ENCODE results near the gene HNRNPA1L2.
A peak's percentile ranks its signal among the peaks of the same experiment; 100 is the strongest.
"Not testable (repeated sequence)": the region's sequence is repeated elsewhere in the genome, so short reads cannot be mapped to it uniquely, and the experiment has no call there.

The HNRNPA1L2 gene

DNA sequence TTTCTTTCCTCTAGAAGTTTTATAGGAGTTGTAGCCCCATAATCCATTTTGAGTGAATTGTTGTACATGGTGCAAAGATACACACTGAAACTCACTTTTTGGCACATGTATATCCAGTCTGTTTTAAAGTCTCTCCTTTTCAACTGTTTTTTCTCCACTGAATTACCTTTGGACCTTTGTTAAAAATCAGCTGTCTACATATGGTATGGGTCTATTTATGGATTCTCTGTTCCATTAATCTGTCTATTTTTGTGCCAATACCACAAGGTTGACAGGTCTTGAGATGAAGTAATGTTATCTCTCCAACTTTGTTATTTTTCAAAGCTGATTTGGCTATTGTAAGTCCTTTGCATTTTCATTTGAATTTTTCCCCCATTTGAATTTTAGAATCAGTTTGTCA is 4.7 kb downstream of the HNRNPA1L2 start:
- DNase-seq (ENCODE audit: low spot score): no peak

DNA sequence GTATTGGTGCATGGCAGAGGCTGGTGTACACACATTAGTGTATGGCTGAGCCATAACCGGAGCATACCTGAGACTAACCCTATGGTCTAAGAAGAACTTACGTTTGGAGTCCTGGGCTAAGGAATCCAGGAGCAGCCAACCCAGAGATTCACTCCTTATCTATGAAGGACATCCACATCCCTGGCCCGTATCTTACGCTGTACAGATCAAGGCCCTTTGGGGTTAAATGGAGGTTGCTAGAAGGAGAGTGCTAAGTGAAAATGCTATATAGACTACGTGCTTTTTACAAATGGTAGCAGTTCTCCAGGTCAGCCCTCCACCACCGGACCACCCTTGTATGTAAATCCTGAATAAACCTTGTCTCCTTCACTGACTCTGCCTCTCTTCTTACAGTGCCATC is 8.5 kb downstream of the HNRNPA1L2 start:
- DNase-seq (ENCODE audit: low spot score): no peak

DNA sequence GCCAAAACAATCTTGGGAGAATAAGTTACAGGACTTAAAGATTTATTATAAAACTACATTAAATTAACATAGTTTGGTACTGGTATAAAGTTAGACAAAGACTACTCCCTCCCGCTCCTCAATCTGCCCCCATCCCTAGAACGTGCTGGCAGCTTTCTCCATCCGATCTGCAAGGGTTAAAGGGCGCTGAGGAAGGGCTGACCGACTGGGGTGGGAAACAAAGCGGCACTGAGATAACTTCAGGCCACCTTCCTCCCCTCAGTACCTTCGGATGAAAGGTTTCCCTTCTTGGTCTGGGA is 9.6 kb downstream of the HNRNPA1L2 start:
- DNase-seq (ENCODE audit: low spot score): no peak

DNA sequence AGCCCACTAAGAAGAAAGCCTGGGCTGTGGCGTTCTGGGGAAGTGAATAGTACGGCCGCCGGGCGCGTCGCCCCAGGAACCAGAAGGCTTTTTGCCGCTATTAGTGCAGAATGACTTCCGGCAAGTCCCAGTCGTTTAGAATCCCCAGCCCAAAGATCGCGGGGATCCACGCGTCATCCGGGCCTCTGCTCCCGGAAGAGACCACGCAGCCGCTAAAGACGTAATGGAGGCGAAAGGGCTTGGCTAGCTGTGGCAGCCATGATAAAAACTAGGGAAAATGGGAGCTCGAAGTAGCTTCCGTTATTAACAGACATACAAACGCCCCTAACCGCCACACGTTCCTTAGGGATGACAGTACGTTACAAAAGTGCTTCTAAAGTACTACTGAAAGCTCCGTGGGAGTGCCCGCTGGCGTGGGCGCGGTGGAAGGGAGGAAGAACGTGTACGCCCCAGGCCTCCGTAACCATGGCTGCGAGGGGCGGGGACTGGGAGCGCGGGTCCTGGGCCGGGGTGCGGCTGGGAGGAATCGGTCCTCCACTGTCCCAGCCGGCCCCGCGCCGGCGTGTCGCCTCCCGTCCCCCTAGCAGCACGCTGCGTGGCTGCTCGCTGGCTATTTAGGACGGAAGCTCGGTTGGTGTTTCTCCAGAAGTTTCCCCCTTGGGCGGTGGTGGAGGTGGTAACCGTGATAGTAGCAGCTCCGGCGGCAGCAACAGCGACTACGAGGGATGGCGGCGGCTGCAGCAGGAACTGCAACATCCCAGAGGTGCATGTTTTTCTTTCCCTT is 10.2 kb downstream of the HNRNPA1L2 start, which contains the start of gene SUGT1:
Gene SUGT1, plus strand, starts transcription at position 641 of the 784 bp plus-strand sequence. Its CDS starts 85 bp downstream, at position 726.
- peak; percentile 93 for DNase-seq (ENCODE audit: low spot score)

DNA sequence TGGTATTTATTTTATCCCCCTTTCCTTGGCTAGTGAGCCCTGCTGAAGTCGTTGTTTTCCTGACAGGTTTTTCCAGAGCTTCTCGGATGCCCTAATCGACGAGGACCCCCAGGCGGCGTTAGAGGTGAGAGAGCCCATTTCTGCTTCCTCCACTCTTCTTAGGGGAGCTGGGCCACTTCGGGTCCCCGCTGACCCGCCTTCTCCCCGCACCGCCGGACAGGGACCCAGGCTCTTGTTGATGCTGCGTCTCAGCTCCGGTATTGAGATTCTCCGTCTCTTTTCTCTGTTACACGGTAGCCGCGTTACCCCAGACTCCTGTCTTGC is 10.7 kb downstream of the HNRNPA1L2 start:
- no peak for DNase-seq (ENCODE audit: low spot score)

DNA sequence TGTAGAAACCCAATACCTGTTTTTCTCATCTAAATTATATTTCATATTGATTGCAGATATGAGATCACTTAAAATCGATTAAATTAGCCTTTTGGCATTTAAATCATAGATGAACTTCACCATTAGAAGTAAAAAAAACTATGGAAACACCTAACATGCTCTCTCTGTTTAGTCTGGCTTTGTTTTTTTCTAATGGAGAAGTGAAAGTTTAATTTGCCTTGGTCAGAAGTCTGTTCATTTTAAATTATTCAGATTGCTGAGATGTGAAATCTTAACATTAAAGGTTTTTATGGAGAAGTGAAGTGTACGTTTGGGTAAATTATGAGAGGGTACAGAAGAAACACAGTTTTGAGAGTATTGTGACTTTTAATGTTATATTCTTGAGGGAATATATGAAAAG is 17.1 kb downstream of the HNRNPA1L2 start:
- no peak for DNase-seq (ENCODE audit: low spot score)

DNA sequence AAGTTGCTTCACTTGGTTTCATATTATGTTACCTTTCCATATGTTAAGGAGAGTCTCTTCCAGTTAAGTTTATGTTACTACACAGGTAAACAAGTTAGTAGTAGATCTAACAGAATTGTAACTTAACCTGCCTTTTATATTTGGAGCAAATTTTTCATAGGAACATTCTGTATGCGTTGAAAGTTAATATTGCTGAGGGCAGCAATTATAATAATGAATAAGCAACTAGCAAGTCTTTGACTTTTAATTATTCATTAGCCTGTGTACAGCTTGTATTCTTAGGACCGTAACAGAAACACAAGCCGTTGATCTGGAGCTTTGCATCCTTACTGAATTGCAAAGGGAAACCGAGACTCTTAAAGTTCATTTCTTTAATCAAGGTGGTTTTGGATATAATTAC is 22.0 kb downstream of the HNRNPA1L2 start:
- DNase-seq (ENCODE audit: low spot score): no peak

DNA sequence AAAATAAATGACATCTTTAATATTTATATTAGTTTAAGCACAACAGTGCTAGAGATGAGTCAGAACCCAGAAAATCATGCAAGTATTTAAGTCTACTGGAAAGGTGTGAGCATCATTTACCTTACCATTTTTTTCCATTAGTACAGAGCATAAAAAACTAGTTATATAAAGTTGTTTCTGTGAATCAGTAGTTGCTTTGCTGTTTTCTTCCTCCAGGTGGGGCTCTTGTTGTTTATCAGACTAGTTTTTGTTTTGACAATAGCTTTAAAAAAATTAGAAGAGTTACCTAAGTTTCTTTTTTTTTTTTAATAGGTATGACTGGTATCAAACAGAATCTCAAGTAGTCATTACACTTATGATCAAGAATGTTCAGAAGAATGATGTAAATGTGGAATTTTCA is 23.1 kb downstream of the HNRNPA1L2 start:
- DNase-seq (ENCODE audit: low spot score): peak; percentile 29

DNA sequence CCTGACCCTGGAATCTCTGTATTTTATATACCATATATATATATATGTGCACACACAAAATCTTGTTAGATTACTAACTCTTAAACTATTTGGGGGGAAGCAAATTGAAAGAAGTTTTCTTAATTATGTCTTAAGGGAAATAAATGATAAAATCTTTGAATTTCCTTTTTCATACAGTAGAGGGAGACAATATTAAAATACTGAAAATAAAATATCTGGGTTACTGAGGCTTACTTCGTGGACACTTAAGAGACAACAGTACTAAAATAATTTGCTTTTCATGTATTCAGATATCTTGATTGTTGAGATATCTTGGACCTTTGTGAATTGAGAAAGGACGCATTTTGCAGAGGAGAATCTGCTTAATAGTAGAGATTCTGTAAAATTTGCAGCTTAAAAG is 27.4 kb downstream of the HNRNPA1L2 start:
- DNase-seq (ENCODE audit: low spot score): no peak

DNA sequence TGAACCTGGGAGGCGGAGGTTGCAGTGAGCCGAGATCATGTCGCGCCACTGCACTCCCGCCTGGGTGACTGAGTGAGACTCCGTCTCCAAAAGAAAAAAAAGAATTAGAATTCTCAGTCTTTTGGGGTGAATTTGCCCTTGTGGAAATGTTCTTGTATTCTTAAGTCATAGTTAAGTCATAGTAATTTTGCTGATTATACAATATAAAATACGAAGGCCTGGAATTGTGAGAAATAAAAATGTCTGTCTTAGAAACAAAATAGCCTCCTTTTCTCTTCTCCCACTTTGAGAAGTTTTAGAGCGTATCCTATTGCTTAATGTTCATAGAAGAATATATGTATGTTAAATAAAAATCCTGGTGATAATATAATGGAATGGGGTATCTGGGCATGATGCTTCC is 28.5 kb downstream of the HNRNPA1L2 start:
- DNase-seq (ENCODE audit: low spot score): no peak

DNA sequence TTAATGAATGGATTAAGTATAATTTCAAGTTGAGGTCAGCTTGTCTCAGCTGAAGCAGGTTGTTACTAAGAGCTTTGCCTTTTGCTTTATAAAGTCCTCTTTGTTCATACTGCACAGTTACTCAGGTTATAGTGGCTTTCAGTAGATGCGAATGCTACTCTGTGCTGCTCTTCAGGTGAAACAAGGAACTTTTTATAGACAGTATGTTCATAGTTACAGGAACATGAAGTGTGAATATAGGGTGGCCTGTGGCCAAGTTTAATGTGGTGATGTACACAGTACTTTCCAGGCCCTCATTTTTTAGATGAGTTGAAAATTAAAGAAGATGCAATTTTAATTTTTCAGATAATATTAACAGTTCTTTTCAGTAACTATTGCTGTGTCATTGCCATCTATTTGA is 31.2 kb downstream of the HNRNPA1L2 start:
- no peak for DNase-seq (ENCODE audit: low spot score)

DNA sequence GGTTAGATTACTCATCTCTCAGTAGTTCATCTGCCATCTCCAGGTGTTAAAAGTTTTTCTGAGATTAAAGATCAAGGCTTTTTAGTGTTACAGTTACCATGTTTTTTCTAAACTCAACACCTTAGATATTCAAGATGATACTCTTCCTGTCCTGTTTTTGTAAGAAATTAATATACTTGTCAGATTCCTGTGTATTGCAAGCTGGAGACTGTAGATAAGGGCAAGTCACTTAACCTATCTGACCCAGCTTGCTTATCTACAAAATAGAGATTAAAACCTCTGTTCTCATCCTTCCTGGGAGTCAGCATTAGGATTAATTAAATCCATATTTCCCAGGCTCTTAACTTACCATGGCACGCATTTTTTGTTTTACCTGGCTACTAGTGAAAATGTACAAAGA is 35.6 kb downstream of the HNRNPA1L2 start:
- DNase-seq (ENCODE audit: low spot score): no peak

DNA sequence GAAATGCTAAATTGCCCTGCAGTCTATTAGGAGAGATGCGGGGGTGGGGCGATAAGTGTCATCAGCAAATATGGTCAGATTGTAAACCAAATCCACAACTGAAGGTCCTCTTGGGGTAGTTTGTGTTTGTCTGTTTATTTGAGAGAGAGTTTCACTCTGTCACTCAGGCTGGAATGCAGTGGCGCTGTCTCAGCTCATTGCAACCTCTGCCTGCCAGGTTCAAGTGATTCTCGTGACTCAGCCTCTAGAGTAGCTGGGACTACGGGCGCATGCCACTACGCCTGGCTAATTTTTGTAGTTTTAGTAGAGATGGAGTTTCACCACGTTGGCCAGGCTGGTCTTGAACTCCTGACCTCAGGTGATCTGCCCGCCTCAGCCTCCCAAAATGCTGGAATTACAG is 43.6 kb downstream of the HNRNPA1L2 start:
- not testable (repeated sequence) for DNase-seq (ENCODE audit: low spot score)

DNA sequence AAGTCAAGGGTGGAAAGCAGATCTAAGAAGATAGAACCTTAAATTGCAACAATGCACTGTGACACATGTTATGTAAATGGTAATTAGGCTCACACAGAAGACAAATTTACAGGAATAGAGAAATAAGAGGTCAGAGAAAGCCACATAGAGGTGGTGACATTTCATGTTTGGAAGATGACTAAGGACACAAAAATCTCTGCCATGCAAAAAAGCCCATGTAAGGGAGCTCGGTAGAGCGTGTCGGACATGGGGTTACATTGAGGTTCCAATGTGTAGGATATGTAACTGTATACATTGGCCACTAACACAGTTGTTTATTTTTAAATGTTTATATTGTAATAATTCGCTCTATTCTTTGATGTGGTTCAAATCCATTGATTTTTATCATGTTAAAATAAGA is 44.1 kb downstream of the HNRNPA1L2 start:
- no peak for DNase-seq (ENCODE audit: low spot score)

Measured in AG08395 (cell line).